ENCODE results near the gene ATRIP. TPM values are rescaled to one million over a fixed set of nuclear protein-coding genes. Genes with fewer than 3 reads are reported as not detected.
A peak's percentile ranks its signal among the peaks of the same experiment; 100 is the strongest.

ATRIP gene
- total and polyA plus RNA-seq, 2 experiments from 2014 or later: 4.3 to 4.5 TPM

GRCh38 chr3:48435774-48436476 is 10.6 kb upstream of the ATRIP start:
- peak; percentile 92 for DNase-seq (ENCODE audit: low spot score)
- H3K27ac ChIP-seq: peak overlapping the region; percentile 95
- H3K9me3 ChIP-seq (ENCODE audit: low read depth): no peaks in the 10 kb centered on the region
- no peak overlapping the region for H3K4me3 ChIP-seq
- H3K4me2 ChIP-seq: no peak overlapping the region
- H3K27me3 ChIP-seq: no peaks in the 10 kb centered on the region
- H2AFZ ChIP-seq: no peak overlapping the region
- H3K9me2 ChIP-seq (replicated peaks; ENCODE audit: insufficient read depth): no peaks in the 10 kb centered on the region
- peaks cover 48% of the 10 kb centered on the region for H3K79me2 ChIP-seq
- TF ChIP-seq CTCF (IDR thresholded peaks at IDR 0.05; ENCODE audit: poor library complexity) (peak; percentile 100), EZH2 (IDR thresholded peaks at IDR 0.05; ENCODE audit: borderline replicate concordance) (no peak), EZH2phosphoT487 (IDR thresholded peaks at IDR 0.05; ENCODE audit: low read depth, severe bottlenecking, unreplicated experiment) (no peak)
- H3K36me3 ChIP-seq (replicated peaks; ENCODE audit: insufficient read depth, low read depth): no peaks in the 10 kb centered on the region
- H4K20me1 ChIP-seq (ENCODE audit: insufficient read depth, poor library complexity, severe bottlenecking): no peaks in the 10 kb centered on the region
- peaks cover 40% of the 10 kb centered on the region for H3K4me1 ChIP-seq (ENCODE audit: insufficient read depth)
- 51% methylated on average over 7 of the region's 7 CpGs for WGBS (ENCODE audit: low lambda C conversion rate, missing lambda C conversion rate)

GRCh38 chr3:48436477-48436787 is 10.1 kb upstream of the ATRIP start:
- Histone ChIP-seq H3K27ac (no peak overlapping the region), H3K4me3 (no peak overlapping the region), H4K20me1 (ENCODE audit: insufficient read depth, poor library complexity, severe bottlenecking) (peaks cover 3% of the 10 kb centered on the region), H3K36me3 (replicated peaks; ENCODE audit: insufficient read depth, low read depth) (no peaks in the 10 kb centered on the region), H3K9me3 (ENCODE audit: low read depth) (no peaks in the 10 kb centered on the region), H3K4me1 (ENCODE audit: insufficient read depth) (peaks cover 40% of the 10 kb centered on the region), H3K4me2 (no peak overlapping the region), H3K79me2 (peaks cover 48% of the 10 kb centered on the region), H2AFZ (no peak overlapping the region), H3K9me2 (replicated peaks; ENCODE audit: insufficient read depth) (no peaks in the 10 kb centered on the region), H3K27me3 (no peaks in the 10 kb centered on the region)
- TF ChIP-seq EZH2 (IDR thresholded peaks at IDR 0.05; ENCODE audit: borderline replicate concordance) (no peak), CTCF (IDR thresholded peaks at IDR 0.05; ENCODE audit: poor library complexity) (no peak), EZH2phosphoT487 (IDR thresholded peaks at IDR 0.05; ENCODE audit: low read depth, severe bottlenecking, unreplicated experiment) (no peak)
- WGBS (ENCODE audit: low lambda C conversion rate, missing lambda C conversion rate): 62% methylated on average over 1 of the region's 1 CpG
- no peak for DNase-seq (ENCODE audit: low spot score)

GRCh38 chr3:48436855-48437254 is 9.7 kb upstream of the ATRIP start:
- TF ChIP-seq EZH2 (IDR thresholded peaks at IDR 0.05; ENCODE audit: borderline replicate concordance): no peak
- TF ChIP-seq CTCF (IDR thresholded peaks at IDR 0.05; ENCODE audit: poor library complexity): no peak
- TF ChIP-seq EZH2phosphoT487 (IDR thresholded peaks at IDR 0.05; ENCODE audit: low read depth, severe bottlenecking, unreplicated experiment): no peak
- 95% methylated on average over 7 of the region's 7 CpGs for WGBS (ENCODE audit: low lambda C conversion rate, missing lambda C conversion rate)
- no peak overlapping the region for H3K4me2 ChIP-seq

More at GRCh38 chr3:48436855-48437254, 9.7 kb upstream of the ATRIP start:
- Histone ChIP-seq H3K4me3 (no peak overlapping the region), H4K20me1 (ENCODE audit: insufficient read depth, poor library complexity, severe bottlenecking) (peaks cover 8% of the 10 kb centered on the region), H3K79me2 (peaks cover 48% of the 10 kb centered on the region), H2AFZ (no peak overlapping the region), H3K36me3 (replicated peaks; ENCODE audit: insufficient read depth, low read depth) (no peaks in the 10 kb centered on the region), H3K9me3 (ENCODE audit: low read depth) (no peaks in the 10 kb centered on the region), H3K4me1 (ENCODE audit: insufficient read depth) (peaks cover 40% of the 10 kb centered on the region), H3K27me3 (no peaks in the 10 kb centered on the region), H3K27ac (no peak overlapping the region), H3K9me2 (replicated peaks; ENCODE audit: insufficient read depth) (no peaks in the 10 kb centered on the region)
- DNase-seq (ENCODE audit: low spot score): no peak
